Peyer's patch (tissue), 4 donors: ENCODE results near the gene GOLGB1. TPM values are rescaled to one million over a fixed set of nuclear protein-coding genes. Genes with fewer than 3 reads are reported as not detected.
A peak's percentile ranks its signal among the peaks of the same experiment; 100 is the strongest.
"Not testable (repeated sequence)": the region's sequence is repeated elsewhere in the genome, so short reads cannot be mapped to it uniquely, and the experiment has no call there.

Source experiments
- DNase-seq, 3 donors: peaks; one replicate each; pipeline ENCODE4 v3.0.0-alpha.2; 2017 to 2019
- H3K27ac ChIP-seq, 4 donors: fragments of 200-600 bp; sonication (generic); one replicate each; pipeline ENCODE4 v1.5.1; 2016 to 2019
- H3K27me3 ChIP-seq, 2 donors: fragments of 200-600 bp; sonication (generic); one replicate each; pipeline ENCODE4 v1.5.1; 2019
- H3K36me3 ChIP-seq, 3 donors: fragments of 200-600 bp; sonication (generic); one replicate each; pipeline ENCODE4 v1.5.1; 2016 to 2019
- H3K4me1 ChIP-seq, 4 donors: fragments of 200-600 bp; sonication (generic); one replicate each; pipeline ENCODE4 v1.5.1; 2016 to 2019
- H3K4me3 ChIP-seq, 4 donors: fragments of 200-600 bp; sonication (generic); 1 replicate in 3 of 4; 2 replicates in 1 of 4; pipeline ENCODE4 v1.5.1; 2016 to 2019; ENCODE audit warnings: mild to moderate bottlenecking in 1 of 4
- H3K9me3 ChIP-seq, 4 donors: fragments of 200-600 bp; sonication (generic); one replicate each; pipeline ENCODE4 v1.5.1; 2016 to 2019; ENCODE audit warnings: mild to moderate bottlenecking in 1 of 4
- POLR2A ChIP-seq, 2 donors: fragments of 450-650 bp; IDR thresholded peaks; one replicate each; pipeline ENCODE4 v1.5.1; 2017; ENCODE audit warnings: antibody characterized with exemption in 2 of 2, mild to moderate bottlenecking in 2 of 2, moderate library complexity in 2 of 2
- total RNA-seq, 4 donors: library from RNA; depleted of rRNA; stranded (reverse); fragments of >200 nt; gene quantifications; one replicate each; pipeline ENCODE4 v1.1.0, GENCODE V29; 2016
- TF ChIP-seq, protein P1 (sequence below), 6 experiments: fragments of 450-650 bp in 4 of 6; fragments of 200-600 bp in 2 of 6; sonication (generic) in 1 of 6; IDR thresholded peaks; one replicate each; pipeline ENCODE4 v1.5.1; 2017 to 2019; ENCODE audit warnings: antibody characterized with exemption in 6 of 6, mild to moderate bottlenecking in 3 of 6, moderate library complexity in 1 of 6

The GOLGB1 gene
- 100 to 1,000 TPM in 2 of 4 donors, 10 to 100 TPM in 2; 84.0 to 134 (median 112) TPM for total RNA-seq

GRCh38 chr3:121749276-121750086, at the start of gene GOLGB1:
Gene GOLGB1, minus strand, starts transcription at chr3:121749741. Its CDS starts 18,770 bp downstream, at chr3:121730971.
- Histone ChIP-seq H3K27me3 (no peaks in the 10 kb centered on the region), H3K4me3 (peak within 1 kb of the TSS; percentile 62 to 86 (median 78)), H3K9me3 (no peaks in the 10 kb centered on the region), H3K4me1 (peaks cover 0 to 19% (median 2%) of the 10 kb centered on the region in 4 donors), H3K36me3 (no peaks in the 10 kb centered on the region), H3K27ac (peak within 1 kb of the TSS; percentile 76 to 96 (median 93))
- TF ChIP-seq, protein P1, sequence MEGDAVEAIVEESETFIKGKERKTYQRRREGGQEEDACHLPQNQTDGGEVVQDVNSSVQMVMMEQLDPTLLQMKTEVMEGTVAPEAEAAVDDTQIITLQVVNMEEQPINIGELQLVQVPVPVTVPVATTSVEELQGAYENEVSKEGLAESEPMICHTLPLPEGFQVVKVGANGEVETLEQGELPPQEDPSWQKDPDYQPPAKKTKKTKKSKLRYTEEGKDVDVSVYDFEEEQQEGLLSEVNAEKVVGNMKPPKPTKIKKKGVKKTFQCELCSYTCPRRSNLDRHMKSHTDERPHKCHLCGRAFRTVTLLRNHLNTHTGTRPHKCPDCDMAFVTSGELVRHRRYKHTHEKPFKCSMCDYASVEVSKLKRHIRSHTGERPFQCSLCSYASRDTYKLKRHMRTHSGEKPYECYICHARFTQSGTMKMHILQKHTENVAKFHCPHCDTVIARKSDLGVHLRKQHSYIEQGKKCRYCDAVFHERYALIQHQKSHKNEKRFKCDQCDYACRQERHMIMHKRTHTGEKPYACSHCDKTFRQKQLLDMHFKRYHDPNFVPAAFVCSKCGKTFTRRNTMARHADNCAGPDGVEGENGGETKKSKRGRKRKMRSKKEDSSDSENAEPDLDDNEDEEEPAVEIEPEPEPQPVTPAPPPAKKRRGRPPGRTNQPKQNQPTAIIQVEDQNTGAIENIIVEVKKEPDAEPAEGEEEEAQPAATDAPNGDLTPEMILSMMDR (IDR thresholded peaks at IDR 0.05) = peak in 2 of 6 experiments; percentile 3 to 27
- TF ChIP-seq POLR2A (IDR thresholded peaks at IDR 0.05) = peak; percentile 99
- peak; percentile 95 to 97 (median 96) for DNase-seq

DNA sequence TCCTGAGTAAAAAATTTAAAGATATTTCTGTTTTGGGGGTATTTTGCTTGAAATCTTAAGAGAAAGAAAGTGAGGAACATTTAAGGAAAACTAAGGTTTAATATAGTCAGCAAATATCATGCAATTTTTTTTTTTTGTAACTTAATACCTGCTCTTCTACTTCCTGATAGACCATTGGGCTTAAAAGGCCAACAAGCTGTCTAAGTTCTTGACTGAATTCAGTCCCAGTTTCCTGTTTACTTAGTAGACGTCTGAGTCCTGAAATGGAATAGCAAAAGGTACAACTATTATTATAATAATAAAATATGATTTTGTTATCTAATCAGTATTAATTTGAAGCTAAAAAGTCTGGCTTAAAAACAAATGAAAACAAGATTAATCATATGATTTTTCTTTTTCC, 47.4 kb upstream of the GOLGB1 start:
- Histone ChIP-seq H3K36me3 (peaks cover 0 to 16% (median 0%) of the 10 kb centered on the region in 3 donors), H3K9me3 (no peaks in the 10 kb centered on the region), H3K27ac (no peak overlapping the region), H3K4me1 (no peaks in the 10 kb centered on the region), H3K4me3 (no peak overlapping the region), H3K27me3 (no peaks in the 10 kb centered on the region)
- TF ChIP-seq POLR2A (IDR thresholded peaks at IDR 0.05) = no peak
- TF ChIP-seq, protein P1 (IDR thresholded peaks at IDR 0.05) = no peak
- no peak for DNase-seq

DNA sequence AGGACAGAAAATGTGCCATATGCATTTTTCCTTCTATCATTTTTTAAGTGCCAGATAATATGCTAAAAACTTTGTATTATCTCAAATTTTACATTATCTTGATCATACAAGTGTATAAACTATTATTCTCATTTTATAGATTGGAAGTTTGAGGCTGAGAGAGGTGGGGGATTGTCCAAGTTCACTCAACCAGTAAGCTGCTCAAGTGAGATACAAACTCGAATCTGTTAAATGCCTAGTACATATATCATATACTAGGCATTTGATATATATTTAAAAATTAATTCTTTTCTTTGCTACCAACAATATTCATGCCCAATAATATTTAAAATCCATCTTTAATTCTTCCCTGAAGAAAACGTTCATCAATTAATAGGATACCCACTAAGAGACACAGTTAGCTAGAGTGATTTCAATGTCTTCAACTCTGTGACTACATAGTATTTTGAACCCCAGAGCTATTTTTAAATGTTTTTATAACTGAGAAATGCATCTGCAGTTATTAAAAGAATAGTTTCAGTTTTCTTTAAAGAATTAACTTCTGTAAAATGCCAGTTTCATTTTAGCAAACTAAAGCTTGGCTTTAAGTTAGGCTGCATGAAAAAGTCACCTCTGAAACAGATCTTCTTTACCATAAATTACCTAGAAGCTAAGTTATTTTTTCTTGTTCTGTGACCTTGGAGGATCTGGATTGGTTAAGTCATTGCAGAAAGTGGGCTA, 44.9 kb upstream of the GOLGB1 start:
- H3K4me1 ChIP-seq = no peaks in the 10 kb centered on the region
- peaks cover 0 to 21% (median 0%) of the 10 kb centered on the region in 3 donors for H3K36me3 ChIP-seq
- H3K27ac ChIP-seq = no peak overlapping the region
- DNase-seq = no peak
- no peak for TF ChIP-seq POLR2A (IDR thresholded peaks at IDR 0.05)
- TF ChIP-seq, protein P1 (IDR thresholded peaks at IDR 0.05) = no peak
- no peaks in the 10 kb centered on the region for H3K27me3 ChIP-seq
- no peak overlapping the region for H3K4me3 ChIP-seq
- H3K9me3 ChIP-seq = no peaks in the 10 kb centered on the region

DNA sequence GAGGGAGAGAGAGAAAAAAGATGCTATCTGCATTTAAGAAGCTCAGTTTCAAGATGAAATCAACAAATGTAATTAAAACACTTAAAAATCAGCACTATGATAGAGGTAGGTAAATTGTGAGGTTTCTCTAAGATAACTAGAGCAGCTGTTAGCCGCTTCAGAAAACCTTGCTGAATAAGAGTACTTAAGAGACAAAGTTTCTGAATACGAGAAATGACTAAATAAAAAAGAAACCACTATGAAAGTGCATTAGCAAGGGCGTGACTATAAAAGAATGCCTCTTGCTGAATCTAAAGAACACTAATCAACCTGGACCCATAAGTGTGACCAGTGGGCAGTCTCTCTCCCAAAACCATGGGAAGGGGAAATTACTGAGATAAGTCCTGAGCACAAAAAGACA, 43.5 kb upstream of the GOLGB1 start:
- Histone ChIP-seq H3K36me3 (peaks cover 0 to 35% (median 0%) of the 10 kb centered on the region in 3 donors), H3K27ac (peak overlapping the region in 1 of 4 donors; percentile 8), H3K4me3 (no peak overlapping the region), H3K27me3 (no peaks in the 10 kb centered on the region), H3K4me1 (no peaks in the 10 kb centered on the region), H3K9me3 (no peaks in the 10 kb centered on the region)
- no peak for DNase-seq
- TF ChIP-seq, protein P1 (IDR thresholded peaks at IDR 0.05) = no peak
- TF ChIP-seq POLR2A (IDR thresholded peaks at IDR 0.05) = no peak

GRCh38 chr3:121786485-121786884, 36.9 kb upstream of the GOLGB1 start:
- H3K9me3 ChIP-seq = no peaks in the 10 kb centered on the region
- no peaks in the 10 kb centered on the region for H3K4me1 ChIP-seq
- H3K4me3 ChIP-seq = no peak overlapping the region
- no peak for DNase-seq
- no peak overlapping the region for H3K27ac ChIP-seq
- H3K36me3 ChIP-seq = peaks cover 0 to 56% (median 0%) of the 10 kb centered on the region in 3 donors
- no peaks in the 10 kb centered on the region for H3K27me3 ChIP-seq
- TF ChIP-seq, protein P1 (IDR thresholded peaks at IDR 0.05) = no peak
- no peak for TF ChIP-seq POLR2A (IDR thresholded peaks at IDR 0.05)

- H3K36me3 ChIP-seq = peaks cover 0 to 69% (median 0%) of the 10 kb centered on the region in 3 donors
- not testable (repeated sequence) for DNase-seq, H3K4me1 ChIP-seq
Observed at GRCh38 chr3:121782784-121783183, 33.2 kb upstream of the GOLGB1 start.

More at GRCh38 chr3:121782784-121783183, 33.2 kb upstream of the GOLGB1 start:
- not testable (repeated sequence) for H3K27ac ChIP-seq, H3K4me3 ChIP-seq, H3K9me3 ChIP-seq, H3K27me3 ChIP-seq
